BJ (cell line): ENCODE measurements around the gene ZDHHC13. TPM values are rescaled to one million over a fixed set of nuclear protein-coding genes. Genes with fewer than 3 reads are reported as not detected.

Source experiments
- CTCF ChIA-PET: fragments of 350-600 bp; formaldehyde crosslinking; extraction: SDS; loops from one replicate; lab custom pipeline; 2021; ENCODE audit warnings: antibody characterized with exemption, inconsistent platforms; lab: Yijun Ruan, JAX
- POLR2A ChIA-PET: fragments of 300-600 bp; sonication (Branson Sonifier 250); formaldehyde crosslinking; extraction: SDS; loops from one replicate; lab custom pipeline; 2021; ENCODE audit warnings: antibody characterized with exemption; lab: Charles Lee
- DNase-seq: peaks from one replicate; pipeline ENCODE4 v3.0.0-alpha.2; 2011; ENCODE audit warnings: low read depth
- H3K27me3 ChIP-seq: 2 replicates; pipeline ENCODE4 v1.6.0; 2011; ENCODE audit warnings: low read length; ENCODE audit not compliant: control insufficient read depth, insufficient read depth
- H3K36me3 ChIP-seq: 2 replicates; pipeline ENCODE4 v1.5.1; 2011; ENCODE audit warnings: low read length; ENCODE audit not compliant: control insufficient read depth, insufficient read depth
- H3K4me3 ChIP-seq: 2 replicates; pipeline ENCODE4 v1.5.1; 2011; ENCODE audit warnings: low read depth, mild to moderate bottlenecking, control low read depth, low read length
- polyA plus RNA-seq: library from polyadenylated mRNA; depleted of rRNA; stranded (reverse); fragments of >200 nt; gene quantifications from 2 replicates; pipeline ENCODE4 v1.2.3, GENCODE V29; 2011
- TF ChIP-seq, protein P1 (sequence below): IDR thresholded peaks from 2 replicates; pipeline ENCODE4 v1.5.1; 2011; ENCODE audit warnings: low read depth, mild to moderate bottlenecking, control low read depth, inconsistent platforms, low read length, moderate library complexity; ENCODE audit not compliant: insufficient read depth

The ZDHHC13 gene
- polyA plus RNA-seq, 1 experiment = 9.3 TPM

DNA sequence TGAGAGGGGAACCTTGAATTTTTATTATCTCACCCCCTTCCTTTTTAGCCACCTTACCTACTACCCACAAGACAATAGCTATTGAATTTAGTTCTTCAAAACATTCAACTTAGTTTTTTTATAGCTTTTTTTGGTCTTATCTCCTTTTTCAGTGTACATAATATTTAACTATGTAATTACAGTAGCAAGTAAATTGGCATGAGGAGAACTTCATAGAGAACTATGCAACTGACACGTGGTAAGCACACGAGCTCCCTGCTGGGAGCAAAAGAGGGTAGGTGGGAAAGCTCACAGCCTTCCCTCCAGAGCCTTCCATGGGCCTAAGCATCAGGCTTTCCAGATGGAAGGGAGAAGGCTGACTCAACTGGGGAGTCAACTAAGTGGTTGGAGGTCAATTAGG is 22.1 kb upstream of the ZDHHC13 start:
- ChIA-PET POLR2A (no interaction called here), CTCF (interaction anchor here (1.0 kb wide), 1 partner anchor 8 kb away, joined by 3 read pairs; no protein-coding TSS in a partner anchor)
- H3K36me3 ChIP-seq = no peaks in the 10 kb centered on the region
- H3K4me3 ChIP-seq = no peak overlapping the region
- no peak for DNase-seq
- H3K27me3 ChIP-seq = peaks cover 12% of the 10 kb centered on the region
- TF ChIP-seq, protein P1, sequence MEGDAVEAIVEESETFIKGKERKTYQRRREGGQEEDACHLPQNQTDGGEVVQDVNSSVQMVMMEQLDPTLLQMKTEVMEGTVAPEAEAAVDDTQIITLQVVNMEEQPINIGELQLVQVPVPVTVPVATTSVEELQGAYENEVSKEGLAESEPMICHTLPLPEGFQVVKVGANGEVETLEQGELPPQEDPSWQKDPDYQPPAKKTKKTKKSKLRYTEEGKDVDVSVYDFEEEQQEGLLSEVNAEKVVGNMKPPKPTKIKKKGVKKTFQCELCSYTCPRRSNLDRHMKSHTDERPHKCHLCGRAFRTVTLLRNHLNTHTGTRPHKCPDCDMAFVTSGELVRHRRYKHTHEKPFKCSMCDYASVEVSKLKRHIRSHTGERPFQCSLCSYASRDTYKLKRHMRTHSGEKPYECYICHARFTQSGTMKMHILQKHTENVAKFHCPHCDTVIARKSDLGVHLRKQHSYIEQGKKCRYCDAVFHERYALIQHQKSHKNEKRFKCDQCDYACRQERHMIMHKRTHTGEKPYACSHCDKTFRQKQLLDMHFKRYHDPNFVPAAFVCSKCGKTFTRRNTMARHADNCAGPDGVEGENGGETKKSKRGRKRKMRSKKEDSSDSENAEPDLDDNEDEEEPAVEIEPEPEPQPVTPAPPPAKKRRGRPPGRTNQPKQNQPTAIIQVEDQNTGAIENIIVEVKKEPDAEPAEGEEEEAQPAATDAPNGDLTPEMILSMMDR = no peak

DNA sequence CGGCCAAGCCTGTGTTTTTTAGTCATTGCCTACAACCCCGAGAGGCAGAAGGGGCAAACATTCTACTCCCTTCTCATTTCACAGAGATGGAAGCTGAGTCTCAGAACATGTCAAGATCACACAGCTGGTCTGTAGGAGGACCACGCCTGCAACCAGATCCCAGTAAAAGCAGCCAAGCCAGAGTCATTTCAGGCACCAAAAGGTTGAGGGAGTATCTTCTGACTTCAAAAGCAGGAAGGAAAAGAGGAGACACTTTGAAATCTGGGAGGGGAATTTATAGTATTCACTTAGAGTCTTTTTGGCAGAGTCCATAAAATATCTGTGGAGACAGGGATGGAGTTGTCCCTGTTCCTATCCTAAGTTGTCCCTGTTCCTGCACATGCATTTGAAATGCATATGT is 17.9 kb upstream of the ZDHHC13 start:
- no peaks in the 10 kb centered on the region for H3K36me3 ChIP-seq
- H3K27me3 ChIP-seq = peaks cover 14% of the 10 kb centered on the region
- CTCF ChIA-PET = no interaction called here
- TF ChIP-seq, protein P1 = no peak
- no peak overlapping the region for H3K4me3 ChIP-seq
- DNase-seq = no peak
- POLR2A ChIA-PET = no interaction called here

DNA sequence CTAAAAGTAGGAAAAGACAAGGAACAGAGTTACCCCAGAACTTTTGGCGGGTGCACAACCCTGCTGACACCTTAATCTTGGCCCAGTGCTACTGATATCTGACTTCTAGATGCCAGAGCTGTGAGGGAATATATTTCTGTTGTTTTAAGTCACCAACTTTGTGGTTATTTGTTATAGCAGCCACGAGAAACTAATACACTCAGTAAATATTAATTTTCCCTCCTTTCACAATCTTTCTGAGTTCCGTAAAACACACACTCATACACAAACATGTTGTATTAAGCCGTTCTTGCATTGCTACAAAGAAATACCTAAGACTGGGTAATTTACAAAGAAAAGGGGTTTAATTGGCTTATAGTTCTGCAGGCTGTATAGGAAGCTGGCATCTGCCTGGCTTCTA is 16.1 kb upstream of the ZDHHC13 start:
- Histone ChIP-seq H3K4me3 (no peak overlapping the region), H3K36me3 (no peaks in the 10 kb centered on the region), H3K27me3 (peaks cover 14% of the 10 kb centered on the region)
- ChIA-PET CTCF (interaction anchor here (1.2 to 1.5 kb wide), 3 partner anchors 13 to 30 kb away, joined by 4 to 5 read pairs (median 4); no protein-coding TSS in a partner anchor), POLR2A (no interaction called here)
- no peak for DNase-seq
- TF ChIP-seq, protein P1 = no peak

DNA sequence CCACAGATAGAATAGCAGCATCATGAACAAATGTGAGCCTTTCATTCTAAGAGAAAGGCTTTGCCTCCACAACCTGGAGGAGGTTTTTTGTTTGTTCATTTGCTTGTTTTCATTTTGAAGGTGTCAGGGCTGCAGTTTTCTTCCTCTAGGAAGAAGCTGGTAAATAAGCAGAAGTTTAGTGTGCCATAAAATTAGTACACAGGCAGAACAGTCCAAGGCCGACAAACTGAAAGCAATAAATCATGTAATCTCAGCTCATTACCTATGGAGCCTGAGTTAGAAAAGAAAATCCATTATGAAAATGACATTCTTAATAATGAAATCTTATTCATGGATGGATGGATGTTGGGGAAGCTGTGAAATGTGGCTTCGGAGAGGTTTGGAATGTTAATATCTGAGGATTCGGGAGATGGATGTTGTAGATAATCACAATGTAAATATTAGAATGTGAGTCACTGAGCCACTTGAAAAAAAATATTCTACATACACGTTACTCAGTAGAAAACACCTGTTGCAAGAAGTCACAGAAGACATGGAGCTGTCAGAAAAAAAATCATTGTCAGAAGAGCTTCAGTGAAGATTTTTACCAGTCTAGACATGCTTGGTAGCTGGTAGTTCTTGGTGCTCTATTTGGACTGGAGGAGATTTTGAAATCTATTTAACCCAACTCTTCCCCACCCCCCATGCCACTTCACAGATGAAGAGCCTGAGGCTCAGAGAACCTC is 15.0 kb upstream of the ZDHHC13 start:
- DNase-seq = no peak
- CTCF ChIA-PET = interaction anchor here (1.2 to 1.5 kb wide), 4 partner anchors 12 to 31 kb away, joined by 3 to 5 read pairs (median 4); partner anchors contain the start of gene ZDHHC13
- peaks cover 16% of the 10 kb centered on the region for H3K27me3 ChIP-seq
- TF ChIP-seq, protein P1 = no peak
- POLR2A ChIA-PET = no interaction called here
- no peaks in the 10 kb centered on the region for H3K36me3 ChIP-seq
- no peak overlapping the region for H3K4me3 ChIP-seq

DNA sequence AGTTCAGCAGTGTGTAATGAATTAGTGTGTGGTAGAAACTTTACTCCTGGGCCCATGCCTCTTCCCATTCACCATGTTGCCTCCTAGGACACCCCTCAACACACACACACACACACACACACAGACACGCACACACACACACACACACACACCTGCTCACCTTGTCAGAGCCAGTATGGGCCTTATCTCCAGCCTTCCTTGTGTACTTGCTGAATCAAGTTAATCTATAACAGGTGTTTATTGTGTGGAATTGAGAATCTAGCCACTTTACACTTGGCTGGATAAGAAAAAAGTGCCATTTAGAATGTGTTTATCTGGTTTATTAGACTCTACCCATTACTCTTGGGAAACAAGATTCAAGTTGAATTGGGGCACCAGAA is 14.5 kb upstream of the ZDHHC13 start:
- ChIA-PET POLR2A (no interaction called here), CTCF (interaction anchor here (1.4 to 1.5 kb wide), 3 partner anchors 11 to 26 kb away, joined by 3 to 5 read pairs (median 4); partner anchors contain the start of gene ZDHHC13)
- no peak for DNase-seq
- H3K36me3 ChIP-seq = no peaks in the 10 kb centered on the region
- no peak overlapping the region for H3K4me3 ChIP-seq
- peaks cover 13% of the 10 kb centered on the region for H3K27me3 ChIP-seq
- TF ChIP-seq, protein P1 = no peak
